GM18508 (cell line): ENCODE measurements around the gene GALNT16.
"Not testable (repeated sequence)": the region's sequence is repeated elsewhere in the genome, so short reads cannot be mapped to it uniquely, and the experiment has no call there.

Experiments
- ATAC-seq: cut with Tn5 transposase; IDR thresholded peaks from one replicate; pipeline ENCODE4 v1.9.1; 2021; ENCODE audit warnings: moderate number of reproducible peaks; ENCODE audit not compliant: insufficient read depth, unreplicated experiment

Gene GALNT16

GRCh38 chr14:69281450-69282169 lies 21.7 kb downstream of the GALNT16 start:
- no peak for ATAC-seq

- no peak for ATAC-seq
These were observed 22.5 kb downstream of the GALNT16 start for GRCh38 chr14:69282448-69282847.

GRCh38 chr14:69284170-69284569 lies 24.2 kb downstream of the GALNT16 start:
- no peak for ATAC-seq

- no peak for ATAC-seq
These were observed 25.8 kb downstream of the GALNT16 start for GRCh38 chr14:69285661-69286255.

- no peak for ATAC-seq
These were observed 27.4 kb downstream of the GALNT16 start for GRCh38 chr14:69287098-69288010.

- ATAC-seq, result no peak
These were observed 28.2 kb downstream of the GALNT16 start for GRCh38 chr14:69288011-69288771.

GRCh38 chr14:69288956-69289705 lies 29.2 kb downstream of the GALNT16 start:
- ATAC-seq, result no peak

- ATAC-seq, result no peak
These were observed 30.0 kb downstream of the GALNT16 start for GRCh38 chr14:69289811-69290520.

- ATAC-seq, result not testable (repeated sequence)
These were observed 30.9 kb downstream of the GALNT16 start for GRCh38 chr14:69290881-69291280.

- ATAC-seq, result no peak
These were observed 31.4 kb downstream of the GALNT16 start for GRCh38 chr14:69291396-69291795.

- no peak for ATAC-seq
These were observed 32.1 kb downstream of the GALNT16 start for GRCh38 chr14:69291891-69292561.

- no peak for ATAC-seq
These were observed 38.4 kb downstream of the GALNT16 start for GRCh38 chr14:69298131-69299071.

GRCh38 chr14:69299286-69300035 lies 39.5 kb downstream of the GALNT16 start:
- no peak for ATAC-seq

GRCh38 chr14:69300601-69301221 lies 40.8 kb downstream of the GALNT16 start:
- no peak for ATAC-seq

GRCh38 chr14:69303086-69303485 lies 43.1 kb downstream of the GALNT16 start:
- no peak for ATAC-seq

GRCh38 chr14:69312608-69313007 lies 52.6 kb downstream of the GALNT16 start:
- no peak for ATAC-seq
